Measurements from ENCODE around the gene PDE4B. TPM values are rescaled to one million over a fixed set of nuclear protein-coding genes. Genes with fewer than 3 reads are reported as not detected.

Gene PDE4B
- total and polyA plus RNA-seq, 10 of the 15 experiments (the other 5 are each of a cell fraction or from before 2014, with no cell fraction given): 3.0 to 13.2 (median 5.7) TPM

- no peak for TF ChIP-seq ZBTB40 (IDR thresholded peaks at IDR 0.05; ENCODE audit: borderline replicate concordance)
- no peak for TF ChIP-seq DPF2 (IDR thresholded peaks at IDR 0.05)
- peak; percentile 47; the same call in 1 of the 2 replicates for TF ChIP-seq POLR2AphosphoS5 (IDR thresholded peaks at IDR 0.05; ENCODE audit: low read length)
- TF ChIP-seq POU2F2 (IDR thresholded peaks at IDR 0.05; ENCODE audit: borderline replicate concordance, low read depth, low read length): peak; percentile 65; the same call in 1 of the 3 replicates
- no peak for TF ChIP-seq CHD2 (IDR thresholded peaks at IDR 0.05; ENCODE audit: borderline replicate concordance, low read depth, low read length)
- TF ChIP-seq SMARCA5 (IDR thresholded peaks at IDR 0.05): no peak
- TF ChIP-seq POLR2AphosphoS2 (IDR thresholded peaks at IDR 0.05; ENCODE audit: low read depth, low read length): no peak
- no peak for TF ChIP-seq PRDM15 (CRISPR knock-in tag; IDR thresholded peaks at IDR 0.05)
- TF ChIP-seq TAF1 (IDR thresholded peaks at IDR 0.05; ENCODE audit: borderline replicate concordance, low read depth, low read length): no peak
- no peak for TF ChIP-seq MAX (IDR thresholded peaks at IDR 0.05; ENCODE audit: low read depth, low read length)
- TF ChIP-seq HDAC2 (IDR thresholded peaks at IDR 0.05): no peak
- peak in 1 of 2 experiments; percentile 22; a peak in 1 of 4 replicates for TF ChIP-seq BHLHE40 (IDR thresholded peaks at IDR 0.05; ENCODE audit: borderline replicate concordance in 1 of 2, low read depth in 2 of 2, low read length in 1 of 2)
- TF ChIP-seq EED (IDR thresholded peaks at IDR 0.05; ENCODE audit: low read depth): no peak
- no peak for TF ChIP-seq SIN3A (IDR thresholded peaks at IDR 0.05; ENCODE audit: low read depth, low read length)
- no peak for TF ChIP-seq SRF (IDR thresholded peaks at IDR 0.05; ENCODE audit: low read depth in 2 of 2, low read length in 2 of 2)
- no peak for TF ChIP-seq ATF3 (IDR thresholded peaks at IDR 0.05; ENCODE audit: borderline replicate concordance, extremely low read depth, low read depth, low read length)
- TF ChIP-seq RAD51 (IDR thresholded peaks at IDR 0.05): no peak
- TF ChIP-seq JUNB (IDR thresholded peaks at IDR 0.05): no peak
These were observed 478.7 kb downstream of the PDE4B start (continued) for GRCh38 chr1:66271216-66271903.

Measured in GM12878 (cell line).